NCI-H1417 (cell line): ENCODE results near the gene LYPD5.
"Not testable (repeated sequence)": the region's sequence is repeated elsewhere in the genome, so short reads cannot be mapped to it uniquely, and the experiment has no call there.

Experiments
- DNase-seq, 3 experiments: peaks; one replicate each; lab custom pipeline; 2025; lab: John Stamatoyannopoulos, UW

Gene LYPD5

GRCh38 chr19:43806401-43806800 is 4.2 kb upstream of the LYPD5 start:
- not testable (repeated sequence) for DNase-seq

GRCh38 chr19:43804432-43804831 is 2.2 kb upstream of the LYPD5 start:
- no peak for DNase-seq

DNA sequence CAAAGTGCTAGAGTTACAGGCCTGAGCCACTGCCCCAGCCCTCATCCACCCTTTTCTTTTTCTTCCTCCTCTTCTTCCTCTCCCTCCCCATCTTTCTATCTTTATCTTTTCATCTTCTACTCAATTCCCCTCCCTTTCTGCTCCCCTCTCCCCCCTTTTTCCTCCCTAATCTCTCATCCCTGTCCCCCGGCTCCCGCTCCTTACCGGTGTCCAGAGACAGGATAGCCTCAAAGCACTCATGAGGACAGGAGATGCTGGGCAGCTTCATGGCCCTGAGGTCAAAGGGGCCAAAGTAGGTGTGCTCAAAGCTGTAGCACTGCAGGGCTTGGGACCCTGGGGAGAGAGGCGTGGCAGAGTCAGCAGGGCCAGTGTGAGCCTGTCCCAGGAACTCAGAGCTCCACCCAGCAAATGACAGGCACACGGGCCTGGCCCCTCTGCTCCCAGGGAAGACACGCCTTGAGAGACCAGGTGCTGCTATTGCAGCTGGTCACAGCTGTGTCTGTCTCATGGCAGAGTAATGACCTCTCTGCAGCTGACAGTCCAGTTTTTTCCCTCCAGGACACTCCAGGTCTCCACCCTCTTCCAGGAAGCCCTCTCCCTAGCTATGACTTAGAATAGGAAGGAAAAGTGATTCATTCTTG is 2.6 kb downstream of the LYPD5 start:
- no peak for DNase-seq

- DNase-seq = peak in 2 of 3 experiments; percentile 8 to 9
Measured at GRCh38 chr19:43798546-43799409, 3.5 kb downstream of the LYPD5 start.

DNA sequence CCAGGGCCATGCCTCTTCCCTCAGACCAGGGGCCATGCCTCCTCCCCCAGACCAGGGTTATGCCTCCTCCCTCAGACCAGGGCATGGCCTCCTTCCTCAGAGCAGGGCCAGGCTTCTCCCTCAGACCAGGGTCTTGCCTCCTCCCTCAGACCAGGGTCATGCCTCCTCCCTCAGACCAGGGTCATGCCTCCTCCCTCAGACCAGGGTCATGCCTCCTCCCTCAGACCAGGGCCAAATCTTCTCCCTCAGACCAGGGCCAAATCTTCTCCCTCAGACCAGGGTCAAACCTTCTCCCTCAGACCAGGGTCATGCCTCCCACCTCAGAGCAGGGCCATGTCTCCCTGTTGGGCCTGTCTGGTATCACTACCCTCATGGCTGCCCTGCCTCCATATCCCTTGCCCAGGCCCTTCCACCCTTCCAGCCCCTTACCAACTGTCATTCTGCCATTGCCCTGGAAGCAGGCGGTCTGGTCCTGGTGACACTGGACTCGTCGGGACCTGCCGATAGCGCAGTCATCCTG is 4.2 kb downstream of the LYPD5 start:
- no peak for DNase-seq

DNA sequence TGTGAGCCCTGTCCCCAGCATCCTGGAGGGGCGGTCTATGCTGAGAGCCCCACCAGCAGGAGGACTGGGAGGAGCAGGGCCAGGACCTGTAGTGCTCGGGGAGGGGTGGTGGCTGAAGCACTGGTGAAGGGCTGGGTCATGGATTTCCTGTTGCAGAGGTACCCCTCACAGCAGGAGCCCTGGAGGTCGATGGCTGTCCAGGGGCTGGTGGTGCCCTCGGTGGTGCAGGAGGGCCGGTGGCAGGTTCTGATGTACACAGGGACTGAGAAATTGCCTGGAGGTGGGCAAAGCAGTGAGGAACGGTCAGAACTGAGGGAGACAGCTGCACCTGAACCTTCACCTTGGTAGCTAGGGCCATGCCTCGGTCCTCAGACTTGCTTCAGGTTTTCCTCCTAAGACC is 4.7 kb downstream of the LYPD5 start:
- DNase-seq = no peak

DNA sequence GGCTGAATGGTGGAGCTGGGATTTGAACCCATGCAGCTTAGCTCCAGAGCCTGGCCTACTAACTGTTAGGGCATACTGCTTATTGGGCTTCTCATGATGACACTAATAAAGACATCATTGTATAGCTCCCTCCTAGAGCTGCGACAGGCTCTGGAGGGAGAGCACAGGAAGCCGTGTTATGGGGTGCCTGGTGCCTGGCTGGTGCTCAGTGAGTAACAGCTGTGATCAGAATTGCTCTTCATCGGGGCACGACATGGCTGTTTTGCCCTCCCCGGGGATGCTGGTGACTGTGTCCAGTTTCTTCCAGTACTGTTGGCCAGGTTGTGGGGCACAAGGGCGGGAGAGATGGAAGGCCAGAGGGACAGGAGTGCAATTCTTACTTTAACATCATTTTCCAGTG is 5.1 kb downstream of the LYPD5 start:
- no peak for DNase-seq

- no peak for DNase-seq
Measured at GRCh38 chr19:43790587-43790986, 11.7 kb downstream of the LYPD5 start.

DNA sequence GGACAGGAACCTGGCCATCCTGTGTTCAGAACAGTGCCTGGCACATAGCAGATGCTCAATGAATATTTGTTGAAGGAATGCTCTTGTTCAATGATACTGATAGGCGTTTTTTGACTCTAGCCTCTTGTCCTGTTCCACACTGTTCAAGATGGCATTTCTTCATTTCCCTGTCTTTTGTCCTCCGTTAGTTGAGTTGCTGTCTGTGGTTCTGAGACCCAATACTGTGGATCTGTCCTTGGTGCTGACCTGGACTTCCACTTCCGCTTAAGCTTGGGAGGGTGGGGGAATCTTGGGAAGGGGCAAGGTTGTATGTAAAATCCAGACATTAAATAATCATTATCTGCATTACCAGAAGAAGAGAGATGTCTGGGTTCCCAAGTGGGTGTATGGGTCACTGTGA is 13.2 kb downstream of the LYPD5 start:
- DNase-seq = no peak

DNA sequence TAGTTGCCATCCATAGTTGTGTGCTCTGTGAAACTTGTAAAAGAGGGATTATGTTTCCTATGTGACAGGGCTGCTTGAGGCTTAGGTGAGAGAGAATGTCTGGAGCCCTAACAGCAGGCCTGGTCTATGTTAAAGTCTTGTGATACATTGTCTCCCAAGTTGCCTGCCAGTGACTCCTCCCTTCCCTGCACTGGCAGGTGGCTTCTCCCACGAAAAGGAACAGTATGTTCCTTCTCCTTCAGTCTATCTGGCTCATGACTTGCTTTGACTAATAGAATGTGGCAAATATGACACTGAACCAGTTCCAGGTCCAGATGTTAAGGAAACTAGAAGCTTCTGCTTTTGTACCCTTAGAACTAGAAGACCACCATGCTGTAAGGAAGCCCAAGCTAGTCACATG is 15.6 kb downstream of the LYPD5 start:
- no peak for DNase-seq

GRCh38 chr19:43784981-43785808 is 17.1 kb downstream of the LYPD5 start:
- peak; percentile 53 to 80 (median 66) for DNase-seq

GRCh38 chr19:43784241-43784980 is 17.8 kb downstream of the LYPD5 start:
- peak in 1 of 3 experiments; percentile 5 for DNase-seq

DNA sequence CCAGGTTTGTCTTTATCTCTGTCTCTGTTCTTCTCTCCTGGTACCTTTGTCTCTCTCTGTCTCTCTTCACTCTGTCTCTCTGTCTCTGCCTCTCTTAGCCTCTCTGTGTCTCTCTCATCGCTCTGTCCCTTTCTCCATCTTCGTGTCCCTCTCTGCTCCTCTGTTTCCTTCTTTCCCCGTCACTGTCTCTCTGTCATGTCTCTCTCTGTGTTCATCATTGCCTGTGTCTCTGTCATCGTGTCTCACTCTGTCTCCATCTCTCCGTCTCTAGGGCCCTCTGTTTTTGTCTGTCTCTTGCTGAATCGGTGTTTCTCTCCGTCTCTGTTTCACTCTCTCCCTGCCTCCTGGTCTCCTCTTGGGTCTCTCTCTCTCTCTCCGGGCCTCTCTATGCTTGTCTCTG is 18.6 kb downstream of the LYPD5 start:
- DNase-seq = no peak

GRCh38 chr19:43782689-43783231 is 19.5 kb downstream of the LYPD5 start:
- no peak for DNase-seq

DNA sequence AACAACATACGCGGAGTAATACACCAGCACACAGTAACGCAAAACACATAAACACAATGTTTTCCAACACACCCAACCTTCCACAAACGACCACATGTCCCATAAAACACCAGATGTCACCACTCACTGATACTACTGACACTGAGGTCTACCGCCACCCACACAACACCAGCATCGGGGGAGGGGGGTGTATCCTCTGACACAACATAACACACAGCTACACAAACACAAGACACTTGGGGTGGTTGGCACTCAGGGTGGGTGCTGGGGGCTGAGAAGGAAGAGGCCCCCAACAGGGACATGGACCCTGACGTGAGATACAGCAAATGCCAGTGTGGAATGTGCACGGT is 20.0 kb downstream of the LYPD5 start:
- DNase-seq = no peak

DNA sequence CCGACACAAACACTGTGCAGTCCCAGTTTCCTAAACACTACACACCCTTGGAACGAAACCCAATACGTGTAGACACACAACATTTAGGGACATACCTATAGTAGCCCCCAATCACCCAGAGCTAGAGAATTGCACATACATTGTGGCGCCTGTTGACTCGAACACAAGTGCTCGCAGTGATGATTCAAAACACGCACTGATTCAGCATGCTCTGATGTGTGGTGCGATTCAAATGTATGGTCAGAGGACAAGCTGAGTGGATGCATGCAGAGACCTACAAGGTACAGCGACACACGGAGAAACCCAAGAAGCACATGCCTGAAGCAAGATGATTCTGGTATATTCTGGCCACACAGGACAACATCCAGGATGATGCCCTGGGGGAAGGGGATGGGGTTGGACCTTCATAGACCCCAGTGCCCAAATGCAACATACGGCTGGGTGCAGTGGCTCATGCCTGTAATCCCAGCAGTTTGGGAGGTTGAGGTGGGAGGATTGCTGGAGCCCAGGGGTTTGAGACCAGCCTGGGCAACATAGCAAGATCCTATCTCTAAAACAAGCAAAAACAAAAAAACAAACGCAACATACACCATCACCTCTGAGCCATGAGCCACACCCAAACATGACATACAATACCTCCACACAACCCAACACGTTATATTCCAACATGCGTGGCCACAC is 20.5 kb downstream of the LYPD5 start:
- no peak for DNase-seq

GRCh38 chr19:43780706-43781525 is 21.3 kb downstream of the LYPD5 start, which contains the start of gene KCNN4:
Gene KCNN4, minus strand, starts transcription at chr19:43780973. Its CDS starts 112 bp downstream, at chr19:43780861.
- no peak for DNase-seq

DNA sequence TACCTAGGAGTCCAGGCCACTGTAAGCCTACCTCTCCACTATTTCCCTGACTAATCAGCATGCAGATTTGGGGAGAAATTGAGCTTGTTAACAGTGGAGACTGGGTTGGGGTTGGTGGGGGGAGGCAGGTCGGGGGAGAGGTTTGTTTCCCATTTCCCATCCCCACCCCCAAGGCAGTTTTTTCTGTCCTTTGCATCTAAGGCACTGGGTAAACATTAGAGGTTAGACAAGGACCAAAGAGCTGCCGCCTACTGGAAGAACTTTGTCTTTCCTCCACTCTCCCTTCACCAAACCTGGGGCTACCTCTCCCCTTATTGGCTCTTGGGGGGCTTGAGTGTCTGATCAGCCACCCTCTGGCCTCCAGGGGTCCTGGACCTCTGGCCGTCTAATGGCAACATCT is 22.4 kb downstream of the LYPD5 start:
- DNase-seq = no peak

GRCh38 chr19:43779147-43779819 is 23.0 kb downstream of the LYPD5 start:
- DNase-seq = no peak
